ENCODE results near the gene EIPR1. TPM values are rescaled to one million over a fixed set of nuclear protein-coding genes. Genes with fewer than 3 reads are reported as not detected.

EIPR1 gene
- total RNA-seq, 4 donors from 2014 or later, result 13.8 to 19.0 (median 15.3) TPM

- Histone ChIP-seq H3K36me3 (no peaks in the 10 kb centered on the region), H3K4me3 (no peak overlapping the region), H3K9me3 (peaks cover 0 to 7% (median 5%) of the 10 kb centered on the region in 4 donors), H3K4me1 (no peaks in the 10 kb centered on the region), H3K27me3 (no peaks in the 10 kb centered on the region), H3K27ac (replicated peaks in 1 of 4) (no peak overlapping the region)
- 92% methylated on average over 4 of the region's 4 CpGs for WGBS
- no peak for TF ChIP-seq POLR2A (IDR thresholded peaks at IDR 0.05; ENCODE audit: low read depth)
- no peak for DNase-seq (ENCODE audit: extremely low spot score)
- intact Hi-C loops (cut with DNase I), result no loop called here
Measured at GRCh38 chr2:3219536-3219935, 158.1 kb downstream of the EIPR1 start.

GRCh38 chr2:3217646-3218045, 160.0 kb downstream of the EIPR1 start:
- peaks cover 0 to 3% (median 2%) of the 10 kb centered on the region in 4 donors for H3K36me3 ChIP-seq
- no peak overlapping the region for H3K27ac ChIP-seq (replicated peaks in 1 of 4)
- WGBS, result 92% methylated on average over 5 of the region's 7 CpGs
- no peak for TF ChIP-seq CTCF (IDR thresholded peaks at IDR 0.05)
- no peak for TF ChIP-seq POLR2AphosphoS5 (IDR thresholded peaks at IDR 0.05)
- TF ChIP-seq POLR2A (IDR thresholded peaks at IDR 0.05; ENCODE audit: low read depth), result no peak
- TF ChIP-seq EP300 (IDR thresholded peaks at IDR 0.05), result no peak
- no peaks in the 10 kb centered on the region for H3K27me3 ChIP-seq
- no peaks in the 10 kb centered on the region for H3K9me3 ChIP-seq
- no peak overlapping the region for H3K4me3 ChIP-seq
- no peaks in the 10 kb centered on the region for H3K4me1 ChIP-seq
- intact Hi-C loops (cut with DNase I), result no loop called here
- no peak for DNase-seq (ENCODE audit: extremely low spot score)

GRCh38 chr2:3216841-3217495, 160.7 kb downstream of the EIPR1 start:
- intact Hi-C loops (cut with DNase I), result no loop called here
- Histone ChIP-seq H3K36me3 (peaks cover 0 to 8% (median 2%) of the 10 kb centered on the region in 4 donors), H3K4me1 (no peaks in the 10 kb centered on the region), H3K27ac (replicated peaks in 1 of 4) (no peak overlapping the region), H3K4me3 (no peak overlapping the region), H3K27me3 (no peaks in the 10 kb centered on the region), H3K9me3 (no peaks in the 10 kb centered on the region)
- DNase-seq (ENCODE audit: extremely low spot score), result no peak
- 92% methylated on average over 7 of the region's 7 CpGs for WGBS
- TF ChIP-seq POLR2AphosphoS5 (IDR thresholded peaks at IDR 0.05) (no peak), POLR2A (IDR thresholded peaks at IDR 0.05; ENCODE audit: low read depth) (no peak), CTCF (IDR thresholded peaks at IDR 0.05) (no peak), EP300 (IDR thresholded peaks at IDR 0.05) (no peak)

- Histone ChIP-seq H3K9me3 (no peaks in the 10 kb centered on the region), H3K27me3 (no peaks in the 10 kb centered on the region), H3K36me3 (peaks cover 0 to 16% (median 5%) of the 10 kb centered on the region in 4 donors), H3K27ac (replicated peaks in 1 of 4) (no peak overlapping the region), H3K4me1 (no peaks in the 10 kb centered on the region), H3K4me3 (no peak overlapping the region)
- WGBS, result 83% methylated on average over 10 of the region's 10 CpGs
- intact Hi-C loops (cut with DNase I), result no loop called here
- TF ChIP-seq EP300 (IDR thresholded peaks at IDR 0.05), result no peak
- TF ChIP-seq POLR2AphosphoS5 (IDR thresholded peaks at IDR 0.05), result no peak
- no peak for TF ChIP-seq CTCF (IDR thresholded peaks at IDR 0.05)
- no peak for TF ChIP-seq POLR2A (IDR thresholded peaks at IDR 0.05; ENCODE audit: low read depth)
- DNase-seq (ENCODE audit: extremely low spot score), result no peak
Measured at GRCh38 chr2:3214806-3215404, 162.7 kb downstream of the EIPR1 start.

GRCh38 chr2:3214065-3214464, 163.6 kb downstream of the EIPR1 start:
- no peaks in the 10 kb centered on the region for H3K9me3 ChIP-seq
- H3K4me1 ChIP-seq, result no peaks in the 10 kb centered on the region
- TF ChIP-seq POLR2A (IDR thresholded peaks at IDR 0.05; ENCODE audit: low read depth) (no peak), EP300 (IDR thresholded peaks at IDR 0.05) (no peak), CTCF (IDR thresholded peaks at IDR 0.05) (no peak), POLR2AphosphoS5 (IDR thresholded peaks at IDR 0.05) (no peak)
- 86% methylated on average over 7 of the region's 7 CpGs for WGBS
- H3K4me3 ChIP-seq, result no peak overlapping the region
- no peaks in the 10 kb centered on the region for H3K27me3 ChIP-seq
- DNase-seq (ENCODE audit: extremely low spot score), result no peak
- peaks cover 0 to 23% (median 7%) of the 10 kb centered on the region in 4 donors for H3K36me3 ChIP-seq
- intact Hi-C loops (cut with DNase I), result no loop called here
- H3K27ac ChIP-seq (replicated peaks in 1 of 4), result no peak overlapping the region

All from esophagus muscularis mucosa (tissue), 4 donors.